Sigmoid colon (tissue), 7 donors: ENCODE measurements around the gene MXRA8. TPM values are rescaled to one million over a fixed set of nuclear protein-coding genes. Genes with fewer than 3 reads are reported as not detected.

Experiments used
- DNase-seq: peaks from one replicate; pipeline ENCODE4 v3.0.0-alpha.2; 2019
- H3K27ac ChIP-seq, 4 donors: fragments of 200-600 bp; sonication (generic); one replicate each; pipeline ENCODE4 v1.5.1; 2016 to 2019; ENCODE audit warnings: mild to moderate bottlenecking in 1 of 4
- H3K27me3 ChIP-seq, 3 donors: fragments of 200-600 bp; sonication (generic); one replicate each; pipeline ENCODE4 v1.5.1; 2019; ENCODE audit warnings: mild to moderate bottlenecking in 1 of 3
- H3K36me3 ChIP-seq, 4 donors: fragments of 200-600 bp; sonication (generic); one replicate each; pipeline ENCODE4 v1.5.1; 2016 to 2019
- H3K4me1 ChIP-seq, 4 donors: fragments of 200-600 bp; sonication (generic); one replicate each; pipeline ENCODE4 v1.5.1; 2017 to 2019
- H3K4me3 ChIP-seq, 4 donors: fragments of 200-600 bp; sonication (generic); one replicate each; pipeline ENCODE4 v1.5.1; 2017 to 2019; ENCODE audit warnings: mild to moderate bottlenecking in 2 of 4, moderate library complexity in 1 of 4
- H3K9me3 ChIP-seq, 4 donors: fragments of 200-600 bp in 3 of 4; sonication (generic) in 3 of 4; one replicate each; pipeline versions ENCODE4 v1.5.1 to v1.6.1; 2013 to 2019
- EP300 ChIP-seq, 4 donors: sonication (generic); formaldehyde crosslinking; IDR thresholded peaks; one replicate each; pipeline ENCODE4 v1.6.1; 2017; ENCODE audit warnings: antibody characterized with exemption in 4 of 4
- POLR2A ChIP-seq, 2 donors: fragments of 450-650 bp; IDR thresholded peaks; one replicate each; pipeline ENCODE4 v1.6.1; 2016; ENCODE audit warnings: antibody characterized with exemption in 2 of 2, mild to moderate bottlenecking in 2 of 2, moderate library complexity in 2 of 2
- POLR2AphosphoS5 ChIP-seq, 4 donors: sonication (generic); formaldehyde crosslinking; IDR thresholded peaks; one replicate each; pipeline ENCODE4 v1.6.1; 2017; ENCODE audit warnings: antibody characterized with exemption in 4 of 4
- WGBS, 2 donors: extraction: QIAGEN DNeasy Blood & Tissue Kit; methylation state at CpG; one replicate each; pipeline ENCODE4 v1.1.7; 2013; 5-methylcytosine and 5-hydroxymethylcytosine counted together
- intact Hi-C: fragments of 100-400 bp; cut with DNase I; formaldehyde crosslinking; loops from one replicate; pipeline ENCODE4 v1.15.1; 2023
- polyA plus RNA-seq, 3 donors: library from polyadenylated mRNA; stranded (reverse); fragments of 200-250 nt; gene quantifications; one replicate each; pipeline ENCODE4 v1.2.3, GENCODE V29; 2013
- total RNA-seq, 4 donors: library from RNA; depleted of rRNA; stranded (reverse); fragments of >200 nt; gene quantifications; one replicate each; pipeline ENCODE4 v1.1.0, GENCODE V29; 2016
- TF ChIP-seq, protein P1 (sequence below), 4 experiments: fragments of 450-650 bp in 3 of 4; fragments of 200-600 bp in 1 of 4; IDR thresholded peaks; one replicate each; pipeline ENCODE4 v1.5.1; 2016 to 2019; ENCODE audit warnings: antibody characterized with exemption in 4 of 4, mild to moderate bottlenecking in 3 of 4, moderate library complexity in 2 of 4
- donor health status: healthy with polysubstance abuse.
- donor health status: Bipolar disorder and iron deficiency.
- donor health status: healthy.

The MXRA8 gene
- total and polyA plus RNA-seq, 7 donors: 2.8 to 234 (median 78.8) TPM

DNA sequence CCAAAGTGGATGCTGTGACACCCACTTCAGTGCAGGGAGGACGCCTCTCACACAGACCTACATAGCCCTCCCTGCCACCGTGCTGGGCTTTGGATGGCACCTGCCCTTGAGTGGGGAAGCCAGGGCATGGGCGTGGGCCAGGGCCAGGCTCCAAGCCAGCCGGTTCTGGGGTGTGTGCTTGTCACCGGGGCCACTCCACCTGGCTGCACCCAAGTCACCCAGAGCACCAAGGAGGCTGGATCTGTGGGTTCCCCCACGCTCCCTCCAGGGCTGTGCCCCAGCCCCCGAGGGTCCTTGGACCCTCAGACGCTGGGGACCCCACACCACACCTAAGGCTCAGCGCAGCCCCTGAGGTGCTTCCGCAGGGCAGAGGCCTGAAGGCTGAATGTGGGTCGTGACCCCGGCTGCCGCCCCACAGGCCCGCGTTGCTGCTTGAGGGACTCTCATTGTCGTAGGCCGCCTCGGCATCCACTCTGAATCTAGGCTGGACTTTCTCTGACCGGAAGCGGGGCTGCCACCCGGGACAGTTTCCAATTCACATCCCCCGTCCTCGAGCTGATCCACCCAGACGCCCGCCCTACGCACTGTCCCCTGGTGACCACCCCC is 1.5 kb downstream of the MXRA8 start:
- no peak for DNase-seq
- H3K36me3 ChIP-seq: peaks cover 7 to 22% (median 11%) of the 10 kb centered on the region in 4 donors
- WGBS, 2 donors: 38 to 57% methylated on average over 26 of the region's 26 CpGs
- peaks cover 0 to 89% (median 78%) of the 10 kb centered on the region in 4 donors for H3K4me1 ChIP-seq
- TF ChIP-seq EP300 (IDR thresholded peaks at IDR 0.05): no peak
- TF ChIP-seq POLR2A (IDR thresholded peaks at IDR 0.05): no peak
- no peak for TF ChIP-seq POLR2AphosphoS5 (IDR thresholded peaks at IDR 0.05)
- TF ChIP-seq, protein P1, sequence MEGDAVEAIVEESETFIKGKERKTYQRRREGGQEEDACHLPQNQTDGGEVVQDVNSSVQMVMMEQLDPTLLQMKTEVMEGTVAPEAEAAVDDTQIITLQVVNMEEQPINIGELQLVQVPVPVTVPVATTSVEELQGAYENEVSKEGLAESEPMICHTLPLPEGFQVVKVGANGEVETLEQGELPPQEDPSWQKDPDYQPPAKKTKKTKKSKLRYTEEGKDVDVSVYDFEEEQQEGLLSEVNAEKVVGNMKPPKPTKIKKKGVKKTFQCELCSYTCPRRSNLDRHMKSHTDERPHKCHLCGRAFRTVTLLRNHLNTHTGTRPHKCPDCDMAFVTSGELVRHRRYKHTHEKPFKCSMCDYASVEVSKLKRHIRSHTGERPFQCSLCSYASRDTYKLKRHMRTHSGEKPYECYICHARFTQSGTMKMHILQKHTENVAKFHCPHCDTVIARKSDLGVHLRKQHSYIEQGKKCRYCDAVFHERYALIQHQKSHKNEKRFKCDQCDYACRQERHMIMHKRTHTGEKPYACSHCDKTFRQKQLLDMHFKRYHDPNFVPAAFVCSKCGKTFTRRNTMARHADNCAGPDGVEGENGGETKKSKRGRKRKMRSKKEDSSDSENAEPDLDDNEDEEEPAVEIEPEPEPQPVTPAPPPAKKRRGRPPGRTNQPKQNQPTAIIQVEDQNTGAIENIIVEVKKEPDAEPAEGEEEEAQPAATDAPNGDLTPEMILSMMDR (IDR thresholded peaks at IDR 0.05): no peak
- H3K9me3 ChIP-seq: no peaks in the 10 kb centered on the region
- H3K27ac ChIP-seq: peak overlapping the region; percentile 86 to 95 (median 94)
- H3K27me3 ChIP-seq: no peaks in the 10 kb centered on the region
- intact Hi-C loops: no loop called here
- peak overlapping the region; percentile 65 to 76 (median 68) for H3K4me3 ChIP-seq

DNA sequence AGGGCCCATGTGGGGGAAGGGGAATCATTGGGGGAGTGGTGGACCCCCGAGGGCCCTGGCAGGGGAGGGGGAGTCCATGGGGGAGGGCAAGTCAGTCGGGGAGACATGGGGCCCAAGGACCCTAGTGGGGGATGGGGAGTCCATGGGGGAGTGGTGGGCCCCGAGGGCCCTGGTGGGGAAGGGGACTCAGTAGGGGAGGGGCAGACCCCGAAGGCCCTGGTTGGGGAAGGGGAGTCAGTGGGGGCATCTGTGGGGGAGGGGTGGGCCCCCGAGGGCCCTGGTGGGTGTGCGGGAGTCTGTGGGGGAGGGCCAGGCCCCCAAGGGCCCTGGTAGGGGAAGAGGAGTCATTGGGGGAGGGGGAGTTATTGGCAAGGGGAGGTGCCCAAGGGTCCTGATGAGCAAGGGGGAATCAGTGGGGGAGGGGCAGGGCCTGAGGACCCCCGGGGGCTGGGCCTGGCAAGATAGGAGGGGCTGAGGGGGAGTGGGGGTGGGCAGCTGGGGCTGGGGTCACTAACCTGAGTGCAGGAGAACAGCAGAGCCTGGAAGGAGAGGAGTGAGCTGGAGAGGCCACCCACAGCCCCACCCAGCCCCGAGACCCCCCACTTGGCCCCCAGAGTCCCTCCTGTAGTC is 2.1 kb downstream of the MXRA8 start:
- H3K4me1 ChIP-seq: peaks cover 0 to 89% (median 78%) of the 10 kb centered on the region in 4 donors

DNA sequence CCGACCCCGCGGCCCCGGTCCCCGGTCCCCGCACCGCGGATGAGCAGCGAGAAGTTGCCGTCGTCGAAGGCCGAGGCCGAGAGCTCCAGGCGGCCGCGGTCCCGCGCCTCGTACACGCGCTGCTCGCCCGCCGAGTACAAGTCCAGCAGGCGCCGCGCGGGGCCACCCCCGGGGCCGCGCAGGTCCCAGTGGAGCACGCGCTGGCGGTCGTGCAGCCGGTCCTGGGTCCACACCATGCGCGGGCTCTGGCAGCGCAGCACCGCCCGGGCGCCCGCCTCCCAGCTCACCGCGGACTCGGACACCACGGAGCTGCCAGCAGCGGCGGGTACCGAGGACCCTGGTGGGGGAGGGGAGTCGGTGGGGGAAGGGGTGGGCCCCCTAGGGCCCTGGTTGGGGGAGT is 2.9 kb downstream of the MXRA8 start:
- peak overlapping the region; percentile 61 to 95 (median 94) for H3K27ac ChIP-seq
- TF ChIP-seq POLR2A (IDR thresholded peaks at IDR 0.05) (no peak), POLR2AphosphoS5 (IDR thresholded peaks at IDR 0.05) (no peak), EP300 (IDR thresholded peaks at IDR 0.05) (no peak)
- TF ChIP-seq, protein P1 (IDR thresholded peaks at IDR 0.05): no peak
- H3K9me3 ChIP-seq: no peaks in the 10 kb centered on the region
- peaks cover 7 to 22% (median 11%) of the 10 kb centered on the region in 4 donors for H3K36me3 ChIP-seq
- no peak for DNase-seq
- no peaks in the 10 kb centered on the region for H3K27me3 ChIP-seq
- peaks cover 0 to 81% (median 71%) of the 10 kb centered on the region in 4 donors for H3K4me1 ChIP-seq
- 9 to 11% methylated on average over 52 of the region's 52 CpGs for WGBS, 2 donors
- intact Hi-C loops: no loop called here
- peak overlapping the region; percentile 14 to 69 (median 46) for H3K4me3 ChIP-seq

More for the DNA sequence above, 2.1 kb downstream of the MXRA8 start:
- no peak for DNase-seq
- Histone ChIP-seq H3K36me3 (peaks cover 7 to 22% (median 11%) of the 10 kb centered on the region in 4 donors), H3K27ac (peak overlapping the region; percentile 86 to 95 (median 94)), H3K9me3 (no peaks in the 10 kb centered on the region), H3K27me3 (no peaks in the 10 kb centered on the region), H3K4me3 (peak overlapping the region; percentile 65 to 76 (median 68))
- intact Hi-C loops: no loop called here
- TF ChIP-seq EP300 (IDR thresholded peaks at IDR 0.05) (no peak), POLR2A (IDR thresholded peaks at IDR 0.05) (no peak), POLR2AphosphoS5 (IDR thresholded peaks at IDR 0.05) (no peak)
- TF ChIP-seq, protein P1 (IDR thresholded peaks at IDR 0.05): no peak
- WGBS, 2 donors: 19 to 47% methylated on average over 8 of the region's 8 CpGs

DNA sequence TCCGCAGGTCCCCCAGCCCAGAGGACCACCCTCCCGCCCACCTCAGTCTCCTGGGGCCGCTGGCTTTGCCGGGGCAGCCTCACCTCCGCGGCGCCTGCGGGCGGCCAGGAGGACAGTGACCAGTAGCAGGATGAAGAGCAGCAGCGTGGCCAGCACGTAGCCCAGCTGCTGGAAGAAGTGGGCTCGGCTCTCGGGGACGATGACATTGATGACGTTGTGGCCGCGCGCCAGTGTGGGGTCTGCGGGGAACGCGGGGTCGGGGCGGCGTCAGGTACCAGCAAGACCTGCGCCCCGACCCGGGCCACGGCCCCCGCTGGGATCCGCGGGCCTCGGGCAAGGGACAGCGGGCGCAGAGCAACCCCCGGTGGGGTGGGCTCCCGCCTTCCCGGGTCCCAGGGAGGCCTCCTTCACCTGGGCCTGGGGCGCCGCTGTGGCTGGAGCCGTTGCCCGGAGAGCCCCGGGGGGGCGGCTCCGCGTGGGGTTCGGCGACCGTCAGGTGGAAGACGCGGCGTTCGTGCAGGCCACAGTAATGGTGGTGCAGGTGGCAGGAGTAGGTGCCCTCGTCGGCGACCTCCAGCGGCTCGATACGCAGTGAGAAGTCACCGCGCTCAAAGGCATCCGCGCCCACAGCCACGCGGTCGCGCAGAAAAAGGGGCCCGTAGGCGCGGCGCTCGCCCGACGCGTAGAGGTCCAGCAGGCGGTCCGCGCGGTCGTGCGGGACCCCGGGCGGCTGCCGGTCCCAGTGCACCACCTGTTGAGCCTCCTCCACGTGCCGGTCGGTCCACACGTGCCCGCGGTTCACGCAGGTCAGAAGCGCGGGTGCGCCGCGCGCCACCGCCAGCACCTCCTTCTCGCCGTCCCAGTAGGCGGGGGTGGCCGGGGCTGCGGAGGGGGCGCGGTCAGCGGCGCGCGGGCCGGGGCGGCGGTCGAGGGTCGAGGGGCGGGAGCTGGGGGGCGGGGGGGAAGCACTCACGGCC is 3.8 kb downstream of the MXRA8 start:
- no peaks in the 10 kb centered on the region for H3K27me3 ChIP-seq
- H3K9me3 ChIP-seq: no peaks in the 10 kb centered on the region
- H3K4me1 ChIP-seq: peaks cover 0 to 72% (median 62%) of the 10 kb centered on the region in 4 donors
- intact Hi-C loops: no loop called here
- DNase-seq: no peak
- H3K27ac ChIP-seq: peak overlapping the region; percentile 61 to 95 (median 94)
- WGBS, 2 donors: 35 to 52% methylated on average over 116 of the region's 116 CpGs
- H3K36me3 ChIP-seq: peaks cover 7 to 22% (median 11%) of the 10 kb centered on the region in 4 donors
- TF ChIP-seq POLR2AphosphoS5 (IDR thresholded peaks at IDR 0.05) (no peak), POLR2A (IDR thresholded peaks at IDR 0.05) (no peak), EP300 (IDR thresholded peaks at IDR 0.05) (no peak)
- TF ChIP-seq, protein P1 (IDR thresholded peaks at IDR 0.05): no peak
- H3K4me3 ChIP-seq: peak overlapping the region in 3 of 4 donors; percentile 27 to 69 (median 65)
